Right kidney (tissue), 1 donor: ENCODE results near the gene DNAJB2.
"Not testable (repeated sequence)": the region's sequence is repeated elsewhere in the genome, so short reads cannot be mapped to it uniquely, and the experiment has no call there.

Experiments
- DNase-seq: peaks from one replicate; pipeline ENCODE4 v3.0.0-alpha.2; 2016

DNAJB2 gene

DNA sequence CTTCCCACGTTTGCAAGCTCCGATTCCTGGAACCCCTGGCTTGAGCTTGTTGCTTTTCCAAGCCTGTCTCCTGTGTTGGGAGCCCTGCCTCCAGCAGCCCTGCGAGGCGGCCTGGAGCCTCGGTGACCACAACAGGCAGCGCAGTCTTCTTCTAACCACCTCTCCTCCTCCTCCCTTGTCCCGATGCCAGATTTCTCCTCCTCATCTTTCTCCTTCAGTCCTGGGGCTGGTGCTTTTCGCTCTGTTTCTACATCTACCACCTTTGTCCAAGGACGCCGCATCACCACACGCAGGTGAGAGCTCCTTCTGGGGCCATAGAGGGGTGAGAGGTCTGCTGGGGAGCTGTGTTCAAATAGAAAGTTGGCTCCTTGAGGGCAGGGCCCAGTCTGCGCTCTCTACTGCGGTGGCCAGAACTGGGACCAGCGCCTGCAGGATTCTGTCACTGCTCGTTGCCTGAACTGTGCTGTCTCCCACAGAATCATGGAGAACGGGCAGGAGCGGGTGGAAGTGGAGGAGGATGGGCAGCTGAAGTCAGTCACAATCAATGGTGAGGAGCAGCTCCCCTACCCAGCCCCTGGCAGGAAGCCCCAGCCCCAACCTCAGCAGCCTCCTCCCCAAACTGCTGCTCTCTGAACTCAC, 3.9 kb downstream of the DNAJB2 start:
- no peak for DNase-seq

DNA sequence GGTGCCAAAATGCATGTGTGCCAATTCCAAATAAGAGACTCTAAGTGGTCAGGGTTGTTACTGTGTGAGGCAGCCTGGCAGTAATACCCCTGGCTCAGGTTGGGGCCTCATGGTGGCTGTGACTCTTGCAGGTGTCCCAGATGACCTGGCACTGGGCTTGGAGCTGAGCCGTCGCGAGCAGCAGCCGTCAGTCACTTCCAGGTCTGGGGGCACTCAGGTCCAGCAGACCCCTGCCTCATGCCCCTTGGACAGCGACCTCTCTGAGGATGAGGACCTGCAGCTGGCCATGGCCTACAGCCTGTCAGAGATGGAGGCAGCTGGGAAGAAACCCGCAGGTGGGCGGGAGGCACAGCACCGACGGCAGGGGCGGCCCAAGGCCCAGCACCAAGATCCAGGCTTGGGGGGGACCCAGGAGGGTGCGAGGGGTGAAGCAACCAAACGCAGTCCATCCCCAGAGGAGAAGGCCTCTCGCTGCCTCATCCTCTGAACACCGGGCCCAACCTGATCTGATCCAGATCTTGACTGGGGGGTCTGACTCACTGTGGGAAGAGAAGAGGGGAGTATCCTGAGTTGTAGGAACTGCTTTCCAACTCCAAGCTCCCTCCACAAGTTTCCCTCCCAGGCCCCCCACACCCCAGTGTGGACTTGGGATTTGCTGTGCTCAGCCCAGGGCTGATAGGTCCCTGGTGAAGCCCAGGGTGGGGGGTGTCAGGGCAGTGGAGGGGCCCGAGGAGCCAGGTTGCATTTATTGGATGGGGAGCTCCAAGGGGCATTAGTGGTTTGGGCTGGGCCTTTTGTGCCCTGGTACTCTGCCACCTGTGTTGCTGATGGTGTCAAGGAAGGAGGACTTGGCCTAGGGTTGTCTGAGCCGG, 5.6 kb downstream of the DNAJB2 start:
- DNase-seq = no peak

DNA sequence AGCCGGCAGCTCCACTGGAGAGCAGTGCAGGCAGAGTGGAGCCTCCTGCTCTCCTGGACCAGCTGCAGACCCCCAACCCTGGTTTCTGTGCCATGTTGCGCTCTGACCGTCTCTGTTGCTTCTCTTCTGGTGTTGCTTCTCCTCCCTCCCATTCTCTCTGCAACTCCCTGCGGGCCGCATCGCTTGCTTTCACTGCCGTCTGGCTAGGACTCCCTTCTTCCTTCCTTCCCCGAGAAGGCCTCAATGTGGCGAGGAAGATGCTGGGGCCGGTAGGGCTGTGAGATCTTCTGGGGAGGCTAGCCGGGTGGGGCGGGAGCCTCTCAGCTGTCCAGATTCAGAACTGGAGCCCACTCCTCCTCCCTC, 6.2 kb downstream of the DNAJB2 start:
- no peak for DNase-seq

DNA sequence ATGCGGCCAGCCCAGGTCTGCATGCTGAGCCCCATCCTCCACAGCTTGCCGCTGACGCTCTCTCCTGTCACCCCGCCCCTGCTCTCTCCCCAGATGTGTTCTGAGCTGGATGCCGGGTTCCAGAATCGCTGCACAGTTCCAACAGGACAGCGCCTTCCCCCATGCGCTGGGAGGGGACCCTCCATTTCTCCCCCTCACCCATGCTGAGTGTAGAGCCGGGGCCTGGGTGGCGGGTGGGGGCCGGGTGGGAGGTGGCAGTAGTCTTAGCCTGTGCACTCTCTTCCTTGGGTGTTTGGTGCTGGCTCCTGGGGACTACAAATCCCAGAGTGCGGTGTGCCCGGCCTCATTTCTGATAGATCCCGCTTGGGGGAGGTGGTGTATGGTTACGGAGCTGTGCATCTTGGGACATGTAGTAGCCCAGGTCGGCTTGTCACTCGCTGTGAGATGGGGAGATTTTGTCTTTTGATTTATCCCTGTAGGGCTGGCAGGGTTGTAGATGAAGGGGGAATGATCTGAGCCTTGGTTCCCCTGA, 6.8 kb downstream of the DNAJB2 start:
- no peak for DNase-seq

DNA sequence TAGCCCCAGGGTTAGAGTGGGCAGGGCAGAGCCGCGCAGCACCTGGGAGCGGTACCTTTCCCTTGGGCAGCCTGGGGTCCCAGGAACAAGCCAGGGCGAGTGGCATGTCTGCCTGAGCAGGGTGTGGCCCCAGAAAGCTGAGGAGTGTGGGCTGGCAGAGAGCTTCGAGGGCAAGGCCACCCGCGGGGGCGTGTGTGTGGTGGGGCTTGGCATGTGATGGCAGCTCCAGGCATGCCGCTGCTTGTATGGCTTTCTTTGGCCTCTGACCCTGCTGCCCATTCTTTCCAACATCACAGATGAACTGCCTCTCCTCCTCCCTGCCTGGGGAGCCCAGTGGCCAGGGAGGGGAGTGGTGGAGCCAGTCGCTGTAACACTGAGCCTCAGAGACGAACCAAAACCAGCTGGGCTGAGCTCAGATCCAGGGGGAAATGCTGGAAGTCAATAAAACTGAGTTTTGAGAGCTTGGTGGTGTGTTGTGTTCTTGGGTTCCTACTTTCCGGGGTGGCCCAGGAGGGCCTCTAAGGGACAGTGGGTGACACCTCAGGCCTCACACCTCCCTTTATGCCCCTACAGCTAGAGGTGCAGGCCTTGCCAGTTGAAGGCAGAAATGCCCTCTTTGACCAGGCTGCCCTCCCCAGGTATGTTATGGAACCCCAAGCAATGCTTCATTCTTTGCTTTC, 7.4 kb downstream of the DNAJB2 start:
- DNase-seq = peak; percentile 22

DNA sequence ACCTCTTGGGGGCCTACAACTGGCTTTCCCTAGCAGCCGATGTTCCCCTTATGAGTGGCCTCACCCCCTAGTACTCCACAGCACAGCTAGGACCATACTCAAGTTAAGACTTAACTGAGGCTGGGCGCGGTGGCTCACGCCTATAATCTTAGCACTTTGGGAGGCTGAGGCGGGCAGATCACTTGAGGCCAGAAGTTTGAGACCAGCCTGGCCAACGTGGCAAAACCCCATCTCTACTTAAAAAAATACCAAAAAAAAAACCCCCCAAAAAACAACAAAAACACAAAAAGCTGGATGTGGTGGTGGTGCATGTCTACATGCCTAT, 7.9 kb downstream of the DNAJB2 start:
- DNase-seq = not testable (repeated sequence)

DNA sequence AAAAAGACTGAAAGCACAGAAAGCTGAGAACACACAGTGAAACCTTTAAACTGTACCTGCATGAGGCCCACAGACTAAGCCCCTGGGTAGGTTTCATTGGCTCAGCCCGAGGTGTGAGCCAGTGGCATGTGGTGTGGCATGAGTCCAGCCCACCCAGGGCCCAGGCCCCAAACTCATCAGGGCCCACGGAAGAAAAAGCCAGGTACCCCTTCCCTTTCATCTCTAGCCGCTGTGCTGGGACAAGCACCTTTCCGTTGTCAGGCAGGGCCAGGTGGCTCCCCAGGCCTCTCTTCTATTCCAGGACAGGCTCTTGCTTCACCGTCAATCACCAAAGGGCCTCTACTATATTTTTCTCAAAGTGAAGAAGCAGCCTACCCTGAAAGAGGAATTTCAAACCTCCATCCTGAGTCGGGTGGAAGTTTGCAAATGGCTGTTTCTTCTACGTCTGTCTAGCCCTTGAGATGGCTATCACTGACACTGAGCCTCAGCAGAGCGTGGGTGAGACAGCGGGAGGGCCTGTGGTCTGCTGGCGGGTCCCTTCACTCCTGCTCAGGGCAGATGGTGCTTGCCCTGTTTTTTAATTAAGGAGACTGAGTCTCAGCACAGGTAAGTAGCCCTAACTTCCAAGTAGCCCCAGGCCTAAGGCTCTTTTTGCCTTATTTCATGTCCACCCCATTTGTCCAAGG, 8.6 kb downstream of the DNAJB2 start:
- DNase-seq = no peak

DNA sequence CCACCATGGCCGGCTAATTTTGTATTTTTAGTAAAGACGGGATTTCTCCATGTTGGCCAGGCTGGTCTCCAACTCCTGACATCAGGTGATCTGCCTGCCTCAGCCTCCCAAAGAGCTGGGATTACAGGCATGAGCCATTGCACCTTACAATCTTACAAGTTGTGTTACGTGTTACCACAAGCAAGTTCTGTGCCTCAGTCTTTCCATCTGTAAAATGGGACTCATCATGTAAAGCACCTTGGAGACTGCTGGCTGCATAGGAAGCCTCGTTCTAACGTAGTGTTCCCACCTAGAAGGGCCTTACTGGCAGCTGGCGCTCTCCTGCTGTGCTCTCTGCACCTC, 10.0 kb downstream of the DNAJB2 start:
- DNase-seq = no peak

DNA sequence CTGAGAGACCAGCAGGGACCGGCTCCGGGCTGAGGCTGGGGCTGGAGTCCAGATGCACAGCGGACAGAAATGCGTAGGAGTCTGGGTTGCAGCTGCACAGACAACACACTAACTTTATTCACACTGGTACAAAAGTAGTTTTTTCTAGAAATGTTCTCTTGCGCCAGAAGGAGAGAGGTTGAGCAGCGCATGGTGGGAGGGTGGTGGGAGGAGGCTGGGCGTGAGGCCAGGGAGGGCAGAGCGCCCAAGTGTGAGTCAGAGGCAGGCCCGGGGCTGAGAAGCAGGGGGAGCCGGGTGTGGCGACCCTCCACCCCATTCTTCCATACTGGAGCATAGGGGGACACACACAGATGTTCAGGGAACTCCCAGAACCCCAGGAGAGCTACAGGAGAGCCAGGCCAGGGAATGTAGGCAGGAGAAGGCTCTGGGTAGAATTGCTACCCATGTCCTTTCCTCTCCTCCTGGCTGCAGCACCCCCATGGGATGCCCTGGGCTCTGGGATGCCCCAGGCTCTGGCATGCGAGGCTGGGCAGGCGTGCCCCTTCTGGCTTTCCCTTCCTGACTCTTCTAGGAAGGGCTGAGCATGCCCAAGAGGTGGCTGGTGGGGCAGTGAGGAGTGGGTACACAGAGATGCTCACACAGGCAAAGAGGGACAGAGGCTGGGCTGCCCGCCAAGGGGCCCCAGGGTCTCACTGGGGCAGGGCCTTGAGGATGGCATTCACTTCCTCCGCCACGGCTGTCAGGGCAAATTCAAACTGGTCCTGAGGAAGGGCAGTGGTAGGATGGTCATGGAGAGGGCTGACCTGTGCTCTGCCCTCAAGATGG, 10.6 kb downstream of the DNAJB2 start:
- DNase-seq = peak; percentile 28

DNA sequence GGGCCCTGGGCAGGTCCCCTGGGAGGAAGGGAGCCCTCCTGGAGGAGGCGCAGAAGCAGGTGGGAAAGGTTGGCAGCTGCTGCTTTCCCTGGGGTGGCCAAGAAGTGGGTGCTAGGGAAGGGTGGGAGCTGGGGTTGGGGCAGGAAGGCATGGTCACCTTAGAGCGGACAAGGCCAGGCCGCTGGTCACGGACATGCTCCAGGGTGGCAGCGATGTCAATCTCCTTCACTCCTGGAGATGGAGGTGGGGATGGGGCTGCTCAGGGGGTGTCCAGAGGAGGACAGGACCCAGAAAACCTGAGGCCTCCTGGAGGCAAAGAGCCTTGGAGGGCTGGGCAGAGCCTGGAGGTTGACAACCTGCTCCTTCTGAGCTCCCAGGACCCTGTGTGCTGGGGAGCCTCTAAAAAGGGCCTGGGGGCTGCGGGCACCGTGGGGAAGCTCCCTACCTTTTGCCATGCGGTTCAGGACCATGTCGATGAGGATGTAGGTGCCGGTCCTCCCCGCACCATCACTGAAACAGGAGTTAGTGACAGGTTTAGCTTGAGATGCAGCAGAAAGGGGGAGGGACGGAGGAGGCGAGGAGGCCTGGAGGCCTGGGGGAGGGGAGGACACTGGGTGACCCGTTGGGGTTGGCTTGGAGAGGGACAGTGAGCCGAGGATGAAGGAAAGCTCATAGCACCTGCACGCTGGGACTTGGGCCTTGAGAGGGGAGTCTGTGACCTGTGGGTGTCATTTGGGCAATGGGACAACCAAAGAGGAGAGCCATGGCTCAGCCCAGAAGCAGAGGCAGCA, 11.4 kb downstream of the DNAJB2 start:
- no peak for DNase-seq

DNA sequence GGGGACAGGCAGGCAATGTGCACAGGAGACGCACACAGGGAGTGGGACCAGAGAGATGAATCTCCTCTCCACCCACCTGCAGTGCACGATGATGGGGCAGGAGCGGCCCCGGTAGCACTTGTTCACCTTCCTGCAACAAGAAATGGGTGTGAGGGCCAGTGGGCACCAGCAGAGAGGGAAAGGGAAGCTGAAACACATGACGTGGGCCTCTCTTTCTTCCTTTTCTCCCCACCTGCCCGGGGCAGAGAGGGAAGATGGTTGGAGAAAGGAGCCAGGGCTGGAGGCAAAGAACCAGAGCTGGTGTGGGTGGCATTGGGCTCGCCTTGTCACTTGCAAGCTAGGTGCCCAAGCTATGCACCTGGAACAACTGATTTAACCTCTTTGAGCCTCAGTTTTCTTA, 12.2 kb downstream of the DNAJB2 start:
- DNase-seq = no peak

DNA sequence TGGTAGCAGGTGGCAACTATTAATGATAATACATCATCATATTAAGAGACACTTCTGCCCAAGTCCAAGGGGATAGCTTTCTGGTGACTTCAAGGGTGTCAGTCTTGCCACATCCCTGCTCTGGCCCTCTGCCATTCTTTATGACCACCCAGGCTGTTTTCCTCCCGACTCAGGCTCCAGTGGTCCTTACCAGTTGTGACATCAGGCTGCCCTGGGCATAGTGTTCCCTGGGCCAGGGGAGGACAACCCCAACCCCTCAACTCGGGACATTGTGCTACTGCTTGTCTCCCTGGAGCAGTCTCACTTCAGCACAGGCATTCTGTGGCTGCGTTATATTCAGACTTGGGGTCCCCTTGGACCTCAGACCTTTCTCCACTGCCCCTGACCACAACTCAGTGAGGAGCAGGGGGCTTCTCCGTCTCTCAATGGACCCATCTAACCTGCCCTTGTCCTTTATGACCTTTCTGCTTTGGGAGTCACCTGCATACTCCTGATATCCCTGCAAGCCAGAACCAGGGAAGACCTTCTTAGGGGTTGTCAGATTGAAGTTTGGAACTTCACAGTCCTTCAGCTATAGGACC, 12.8 kb downstream of the DNAJB2 start:
- no peak for DNase-seq

DNA sequence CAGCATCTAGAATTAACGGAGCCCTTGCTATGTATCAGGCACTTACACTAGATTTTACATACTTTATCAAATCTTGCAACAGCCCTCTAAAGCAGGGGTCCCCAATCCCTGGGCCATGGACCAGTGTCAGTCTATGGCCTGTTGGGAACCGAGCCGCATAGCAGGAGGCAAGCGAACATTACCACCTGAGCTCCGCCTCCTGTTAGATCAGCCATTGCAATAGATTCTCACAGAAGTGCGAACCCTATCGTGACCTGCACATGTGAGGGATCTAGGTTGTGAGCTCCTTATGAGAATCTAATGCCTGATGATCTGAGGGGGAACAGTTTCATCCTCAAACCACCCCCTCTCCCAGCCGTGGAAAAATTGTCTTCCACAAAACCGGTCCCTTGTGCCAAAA, 13.4 kb downstream of the DNAJB2 start:
- no peak for DNase-seq

DNA sequence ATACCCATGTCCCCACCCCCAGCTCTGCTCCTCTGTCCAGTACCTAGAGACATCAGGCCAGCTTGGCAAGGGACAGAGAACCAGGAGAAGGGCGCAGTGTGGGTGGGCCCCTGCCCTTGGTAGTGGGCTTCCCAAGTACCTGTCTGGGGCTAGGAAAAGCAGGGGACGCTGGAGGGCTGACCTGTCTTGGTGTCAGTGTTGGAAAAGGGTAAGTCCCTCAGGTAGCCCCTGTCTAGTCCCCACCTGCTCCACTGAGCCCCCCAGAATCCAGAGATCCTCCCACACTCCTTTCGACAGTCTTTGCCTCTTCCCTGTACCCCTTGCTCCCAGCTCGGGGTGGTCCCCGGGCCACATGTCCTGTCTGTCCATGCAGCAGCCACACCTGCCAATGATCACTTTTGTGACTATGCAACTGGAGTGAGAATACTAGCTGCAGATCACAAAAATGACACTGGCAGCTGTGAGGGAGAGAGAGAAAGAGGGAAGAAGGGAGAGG, 14.6 kb downstream of the DNAJB2 start:
- DNase-seq = no peak

DNA sequence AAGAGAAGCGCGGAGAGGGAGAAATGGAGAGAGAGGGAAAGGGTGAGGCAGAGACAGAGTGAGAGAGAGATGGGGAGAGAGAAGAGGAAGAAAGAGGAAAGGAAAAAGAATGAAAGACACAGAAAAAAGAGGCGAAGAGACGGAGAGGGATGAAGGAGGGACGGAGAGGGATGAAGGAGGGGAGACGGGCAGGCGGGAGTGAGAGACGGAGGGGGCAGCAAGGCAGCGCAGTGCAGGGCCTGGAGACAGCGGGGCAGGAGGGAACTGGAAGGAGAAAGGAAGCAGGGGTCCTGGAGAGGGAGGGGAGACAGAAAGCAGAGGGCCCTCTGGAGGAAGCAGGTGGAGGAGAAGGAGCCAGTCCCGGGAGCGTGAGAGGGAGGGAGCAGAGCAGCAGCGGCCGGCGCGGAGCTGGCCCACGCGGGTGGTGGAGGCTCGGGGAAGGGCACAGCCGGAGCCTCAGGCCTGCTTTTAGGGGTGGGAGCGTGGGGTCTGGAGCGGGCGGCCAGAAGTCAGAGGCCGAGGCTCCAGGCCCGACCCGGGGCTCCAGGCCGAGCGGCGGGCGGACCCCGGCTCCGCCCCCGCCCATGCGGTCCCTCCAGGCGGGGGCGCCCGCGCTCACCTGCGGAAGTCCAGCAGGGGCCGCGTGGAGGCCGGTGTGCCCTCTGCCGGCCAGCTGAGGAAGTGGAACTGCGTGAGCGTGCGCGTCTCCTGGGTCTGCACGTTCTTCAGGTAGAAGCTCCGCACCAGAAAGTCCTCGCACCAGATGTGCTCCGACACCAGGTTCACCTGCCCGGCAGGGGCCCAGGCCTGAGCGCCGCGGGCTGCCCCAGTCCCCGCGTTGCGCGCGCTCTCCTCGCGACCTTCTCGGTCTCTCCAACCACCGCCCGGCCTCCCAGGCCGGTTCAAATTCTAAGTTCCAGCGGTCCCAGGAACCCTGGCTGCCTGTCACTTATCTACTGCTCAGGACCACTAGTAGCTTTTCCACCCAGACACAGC, 15.5 kb downstream of the DNAJB2 start:
- DNase-seq = peak; percentile 98

DNA sequence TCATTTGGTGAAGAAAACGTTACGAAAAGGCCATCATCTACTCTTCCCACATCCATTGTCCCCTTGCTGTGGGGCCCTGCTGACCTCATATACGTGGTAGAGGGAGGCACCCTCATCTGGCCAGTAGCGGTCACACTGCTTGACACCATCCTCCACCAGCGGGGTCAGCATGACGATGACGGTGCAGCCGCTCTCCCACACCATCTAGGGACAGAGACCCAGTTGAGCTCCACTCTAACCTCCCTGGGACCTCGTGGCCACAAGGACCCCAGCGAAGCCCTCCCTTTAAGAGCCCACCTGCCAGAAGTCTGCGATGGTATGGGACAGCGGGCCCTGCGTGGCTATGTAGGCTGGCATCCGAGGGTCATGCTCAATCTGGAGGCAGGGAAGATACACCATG, 17.0 kb downstream of the DNAJB2 start:
- DNase-seq = no peak

DNA sequence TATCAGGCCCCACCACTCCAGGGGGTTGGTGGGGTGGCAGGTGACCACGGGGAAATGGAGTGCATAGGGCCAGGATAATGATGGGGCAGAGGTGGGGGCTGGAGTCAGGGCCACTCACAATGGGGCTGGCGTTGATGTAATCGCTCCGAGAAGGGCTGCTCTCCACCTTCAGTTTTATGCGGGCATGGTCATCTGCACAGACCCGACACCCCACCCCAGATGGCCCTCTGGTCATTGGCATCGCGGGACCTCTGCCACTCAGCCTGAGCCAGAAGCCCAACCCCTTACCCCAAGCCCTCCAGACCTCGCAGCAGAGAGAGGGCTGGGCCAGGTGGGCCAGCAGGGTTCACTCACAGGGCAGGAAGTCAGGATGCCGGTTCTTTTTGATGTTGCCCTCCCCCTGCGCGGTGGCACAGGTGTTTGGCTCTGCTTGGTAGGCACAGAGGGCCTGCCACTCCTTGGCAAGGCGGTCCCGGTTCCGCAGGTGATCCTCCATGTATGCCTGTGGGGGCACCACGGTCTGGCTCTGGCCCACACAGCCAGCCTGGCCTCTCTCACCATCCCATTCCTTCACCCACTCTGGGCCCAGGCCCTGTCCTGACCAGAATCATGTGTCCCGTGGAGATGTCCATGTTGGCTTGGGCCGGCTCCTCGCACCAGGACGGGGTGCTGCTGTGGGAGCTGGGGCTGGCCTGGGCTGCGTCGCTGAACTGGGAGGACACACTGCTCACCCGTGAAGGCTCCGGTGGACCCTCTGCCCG, 17.6 kb downstream of the DNAJB2 start:
- DNase-seq = no peak

DNA sequence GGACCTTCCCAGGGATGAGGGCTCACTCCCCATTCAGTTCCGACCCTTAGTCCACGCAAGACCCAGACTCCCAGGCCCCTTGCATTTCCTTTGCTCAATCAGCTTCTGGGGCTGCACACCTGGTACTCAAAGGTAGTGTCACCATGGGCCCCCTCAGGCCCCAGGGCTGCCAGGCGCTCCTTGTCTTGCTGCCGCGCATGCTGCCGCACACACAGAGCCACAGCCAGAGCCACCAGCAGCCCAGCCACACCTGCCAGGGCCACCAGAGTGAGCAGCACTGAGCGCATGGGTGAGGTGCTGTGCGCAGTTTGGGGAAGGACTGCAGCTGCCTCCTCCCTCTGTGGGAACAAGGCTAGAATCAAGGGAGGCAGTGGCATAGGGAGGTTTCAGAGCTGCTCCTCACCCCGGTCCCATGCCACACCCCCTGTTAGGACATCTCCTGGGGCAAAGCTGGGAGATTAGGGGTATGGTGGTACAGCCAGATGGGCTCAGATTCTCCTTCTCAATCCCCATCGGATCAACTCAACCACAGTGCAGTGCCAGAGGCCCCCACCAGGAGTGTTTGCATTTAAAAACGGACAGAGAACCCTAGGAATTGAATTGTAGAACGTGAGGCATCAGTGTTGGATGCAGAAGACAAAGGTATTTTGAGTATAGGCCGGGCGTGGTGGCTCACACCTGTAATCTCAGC, 18.7 kb downstream of the DNAJB2 start:
- DNase-seq = no peak
